Right atrium auricular region (tissue), 2 donors: ENCODE data around the gene EFNA1. TPM values are rescaled to one million over a fixed set of nuclear protein-coding genes. Genes with fewer than 3 reads are reported as not detected.

Experiments used
- DNase-seq: peaks from one replicate; pipeline ENCODE4 v3.0.0-alpha.2; 2019; ENCODE audit warnings: low spot score
- H3K27ac ChIP-seq, 2 donors: fragments of 200-600 bp; sonication (generic); 1 replicate in 1 of 2; 2 replicates in 1 of 2; pipeline ENCODE4 v1.5.1; 2016 to 2019
- H3K27me3 ChIP-seq, 2 donors: fragments of 200-600 bp; sonication (generic); one replicate each; pipeline versions ENCODE4 v1.5.1 to v1.6.0; 2017 to 2019
- H3K36me3 ChIP-seq: fragments of 200-600 bp; sonication (generic); one replicate; pipeline ENCODE4 v1.5.1; 2016
- H3K4me1 ChIP-seq, 2 donors: fragments of 200-600 bp; sonication (generic); one replicate each; pipeline versions ENCODE4 v1.5.1 to v1.6.0; 2017 to 2019
- H3K4me3 ChIP-seq, 2 donors: fragments of 200-600 bp; sonication (generic); 1 replicate in 1 of 2; 2 replicates in 1 of 2; pipeline ENCODE4 v1.5.1; 2017 to 2019; ENCODE audit warnings: mild to moderate bottlenecking in 1 of 2, moderate library complexity in 1 of 2
- H3K9me3 ChIP-seq, 2 donors: fragments of 200-600 bp; sonication (generic); one replicate each; pipeline ENCODE4 v1.5.1; 2019
- CTCF ChIP-seq, 2 donors: fragments of 200-600 bp; sonication (generic); IDR thresholded peaks; one replicate each; pipeline ENCODE4 v1.5.1; 2019; ENCODE audit warnings: antibody characterized with exemption in 2 of 2
- total RNA-seq, 2 donors: library from RNA; depleted of rRNA; stranded (reverse); fragments of >200 nt; gene quantifications; one replicate each; pipeline ENCODE4 v1.1.0, GENCODE V29; 2016

The EFNA1 gene
- total RNA-seq, 2 donors from 2014 or later, result 24.8 to 41.4 TPM

DNA sequence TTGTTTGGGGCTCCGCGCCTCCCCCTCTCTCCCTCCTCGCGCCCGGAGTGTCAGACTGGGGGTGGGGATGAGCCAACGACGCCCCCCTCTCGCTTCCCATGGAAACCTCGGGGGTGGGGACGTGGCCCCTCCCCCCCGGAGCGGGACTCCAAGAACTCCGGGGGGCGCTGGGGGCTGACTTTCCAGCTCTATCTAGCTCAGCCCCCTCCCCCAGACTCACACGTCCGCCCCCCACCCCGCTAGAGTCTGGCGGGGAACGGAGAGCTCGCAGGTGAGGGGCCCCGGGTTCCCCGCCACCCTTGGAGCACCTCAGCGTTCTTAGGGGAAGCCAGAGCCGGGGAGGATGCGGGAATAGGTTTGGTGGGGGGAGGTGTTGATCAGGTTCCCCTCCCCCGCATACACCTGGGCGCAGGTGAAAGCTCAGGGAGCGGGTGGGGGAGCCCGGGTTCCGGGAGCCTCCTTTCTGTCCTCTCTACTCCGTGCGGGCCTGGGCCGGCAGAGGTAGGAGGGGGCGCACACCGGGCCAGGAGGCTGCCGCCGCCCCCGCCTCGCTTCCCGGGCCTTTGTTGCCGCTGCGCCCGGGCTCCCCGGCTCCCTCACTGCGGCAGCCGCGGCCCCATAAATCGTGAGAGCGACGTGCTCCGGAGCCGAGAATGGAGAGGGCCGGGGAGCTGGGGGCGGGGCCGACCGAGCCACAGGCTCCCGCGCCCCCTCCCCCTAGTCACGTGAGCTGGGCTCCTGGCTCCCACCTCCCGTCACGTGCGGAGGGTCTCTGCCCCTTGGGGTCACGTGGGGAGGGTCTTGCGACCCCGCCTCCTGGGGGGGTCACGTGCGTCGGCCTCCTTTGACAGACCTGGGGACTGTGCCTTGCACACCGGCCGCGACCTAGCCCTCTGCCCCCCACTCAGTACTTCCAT, 47.1 kb upstream of the EFNA1 start:
- Histone ChIP-seq H3K4me1 (peaks cover 0 to 54% of the 10 kb centered on the region in 2 donors), H3K9me3 (no peaks in the 10 kb centered on the region), H3K36me3 (no peaks in the 10 kb centered on the region), H3K4me3 (peak overlapping the region; percentile 5 to 53), H3K27me3 (peaks cover 31 to 48% of the 10 kb centered on the region in 2 donors), H3K27ac (no peak overlapping the region)
- no peak for TF ChIP-seq CTCF (IDR thresholded peaks at IDR 0.05)
- DNase-seq, result no peak

DNA sequence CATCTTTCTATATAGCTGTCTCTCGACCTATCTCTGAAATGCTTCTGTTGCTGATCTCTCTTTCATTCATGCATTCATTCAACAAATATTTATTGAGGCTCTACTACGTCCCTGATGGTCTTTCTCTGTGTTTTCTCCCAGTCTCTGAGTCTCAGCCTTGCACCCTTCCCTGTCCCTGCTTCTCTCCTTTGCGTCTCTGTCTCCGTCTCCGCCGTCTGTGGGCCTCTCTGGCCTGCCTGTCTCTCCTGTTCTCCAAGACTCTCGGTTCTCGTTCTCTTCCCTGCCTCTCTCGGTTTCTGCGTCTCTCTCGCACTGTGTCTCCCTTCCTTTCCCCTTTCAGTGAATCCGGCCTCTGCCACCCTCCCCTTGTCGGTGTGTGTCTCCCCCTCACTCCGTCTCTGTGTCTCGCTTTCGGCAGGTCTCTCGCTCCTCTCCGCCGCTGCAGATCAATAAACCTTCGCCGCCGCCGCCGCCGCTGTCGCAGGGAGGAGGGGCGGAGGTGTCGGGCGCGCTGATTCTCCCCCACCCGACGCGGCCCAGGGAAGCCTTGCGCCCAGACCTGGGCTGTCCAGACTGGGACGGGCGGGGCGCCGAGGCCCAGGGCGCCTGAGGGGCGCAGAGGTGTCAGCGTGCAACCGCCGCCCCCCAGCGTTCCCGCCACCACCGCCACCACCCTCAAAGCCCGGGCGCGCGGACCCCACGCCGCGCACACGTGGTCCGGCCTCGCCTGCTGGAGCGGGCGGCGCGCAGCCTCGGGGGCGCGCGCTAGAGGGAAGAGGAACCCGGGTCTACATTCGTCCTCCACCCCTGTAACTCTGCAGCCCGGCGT, 46.0 kb upstream of the EFNA1 start:
- peaks cover 0 to 66% of the 10 kb centered on the region in 2 donors for H3K4me1 ChIP-seq
- H3K27me3 ChIP-seq, result peaks cover 31 to 48% of the 10 kb centered on the region in 2 donors
- peak overlapping the region in 1 of 2 donors; percentile 24 for H3K4me3 ChIP-seq
- no peak for DNase-seq
- no peaks in the 10 kb centered on the region for H3K36me3 ChIP-seq
- TF ChIP-seq CTCF (IDR thresholded peaks at IDR 0.05), result no peak
- H3K27ac ChIP-seq, result no peak overlapping the region
- H3K9me3 ChIP-seq, result no peaks in the 10 kb centered on the region

DNA sequence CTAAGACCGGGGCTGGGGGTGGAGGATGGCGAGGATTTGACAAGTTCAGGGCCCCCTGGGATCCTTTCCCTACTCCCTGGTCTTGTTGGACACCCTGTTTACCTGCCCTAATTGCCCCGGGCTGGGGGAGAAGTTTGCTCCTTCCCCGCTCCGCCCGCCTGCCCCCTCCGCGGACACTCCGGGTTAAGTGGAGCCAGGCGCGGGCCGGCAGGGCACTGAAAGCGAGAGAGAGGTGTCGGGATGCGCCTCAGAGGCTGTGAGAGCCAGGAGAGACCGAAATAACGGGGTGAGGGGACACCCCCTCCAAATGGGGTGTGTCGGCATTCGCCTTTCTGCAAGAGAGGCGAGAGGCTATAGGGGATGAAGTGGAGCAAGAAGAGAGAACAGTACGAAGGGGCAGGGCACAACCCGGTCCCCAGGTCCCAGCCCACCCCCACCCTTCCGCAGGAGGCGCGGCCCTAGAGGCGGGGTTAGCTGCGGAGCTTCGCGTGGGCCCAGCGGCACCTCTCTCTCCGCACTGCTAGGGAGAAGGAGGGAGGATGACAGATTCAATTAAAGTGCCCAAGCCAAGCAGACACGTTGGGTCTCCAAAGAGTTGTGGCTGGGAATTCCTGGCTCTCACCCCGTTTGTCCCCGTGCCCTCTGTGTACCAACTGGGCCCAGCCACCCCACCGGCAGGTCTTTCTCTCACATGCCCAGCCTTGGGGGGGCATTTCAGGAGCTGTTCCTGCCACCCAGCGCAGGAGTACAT, 45.2 kb upstream of the EFNA1 start:
- Histone ChIP-seq H3K27me3 (peaks cover 31 to 48% of the 10 kb centered on the region in 2 donors), H3K36me3 (no peaks in the 10 kb centered on the region), H3K27ac (no peak overlapping the region), H3K4me1 (peaks cover 0 to 73% of the 10 kb centered on the region in 2 donors), H3K9me3 (no peaks in the 10 kb centered on the region), H3K4me3 (peak overlapping the region in 1 of 2 donors; percentile 24)
- TF ChIP-seq CTCF (IDR thresholded peaks at IDR 0.05), result no peak
- DNase-seq, result no peak

- Histone ChIP-seq H3K4me3 (no peak overlapping the region), H3K4me1 (peaks cover 0 to 73% of the 10 kb centered on the region in 2 donors), H3K27me3 (peaks cover 31 to 48% of the 10 kb centered on the region in 2 donors), H3K36me3 (no peaks in the 10 kb centered on the region), H3K27ac (no peak overlapping the region), H3K9me3 (no peaks in the 10 kb centered on the region)
- no peak for DNase-seq
- no peak for TF ChIP-seq CTCF (IDR thresholded peaks at IDR 0.05)
These were observed 44.6 kb upstream of the EFNA1 start for GRCh38 chr1:155083052-155083541.
